Endothelial cell (in vitro differentiated cells): Measurements from ENCODE around the gene KHDC1L. TPM values are rescaled to one million over a fixed set of nuclear protein-coding genes. Genes with fewer than 3 reads are reported as not detected.
"Not testable (repeated sequence)": the region's sequence is repeated elsewhere in the genome, so short reads cannot be mapped to it uniquely, and the experiment has no call there.

Experiments used
- DNase-seq: peaks from one replicate; pipeline ENCODE4 v3.0.0; 2021; ENCODE audit warnings: low spot score
- H3K27ac Mint-ChIP-seq: one replicate; pipeline ENCODE4 v1.8.0; 2021; ENCODE audit warnings: mixed read lengths, inconsistent platforms; ENCODE audit not compliant: unreplicated experiment
- H3K27me3 Mint-ChIP-seq: one replicate; pipeline ENCODE4 v1.8.0; 2021; ENCODE audit warnings: mild to moderate bottlenecking, moderate library complexity, mixed read lengths, inconsistent platforms; ENCODE audit not compliant: unreplicated experiment
- H3K36me3 Mint-ChIP-seq: one replicate; pipeline ENCODE4 v1.8.0; 2021; ENCODE audit warnings: mild to moderate bottlenecking, low read depth, mixed read lengths, inconsistent platforms; ENCODE audit not compliant: unreplicated experiment
- H3K4me1 Mint-ChIP-seq: one replicate; pipeline ENCODE4 v1.8.0; 2021; ENCODE audit warnings: mild to moderate bottlenecking, mixed read lengths, inconsistent platforms; ENCODE audit not compliant: unreplicated experiment
- H3K4me3 Mint-ChIP-seq: one replicate; pipeline ENCODE4 v1.8.0; 2021; ENCODE audit warnings: mild to moderate bottlenecking, mixed read lengths, inconsistent platforms; ENCODE audit not compliant: unreplicated experiment
- H3K9me3 Mint-ChIP-seq: one replicate; pipeline ENCODE4 v1.8.0; 2021; ENCODE audit warnings: mixed read lengths, inconsistent platforms; ENCODE audit not compliant: unreplicated experiment
- CTCF ChIP-seq: fragments of 200-600 bp; sonication (generic); IDR thresholded peaks from one replicate; pipeline ENCODE4 v1.5.0; 2021; ENCODE audit warnings: antibody characterized with exemption; ENCODE audit not compliant: unreplicated experiment
- total RNA-seq: library from RNA; stranded (reverse); fragmentation: NEBNext Ultra II Directional; extraction: Animal tissue kit (Norgen Biotek cat#: 25700); gene quantifications from one replicate; pipeline ENCODE4 v1.2.1, GENCODE V29; 2021; ENCODE audit not compliant: unreplicated experiment

KHDC1L gene
- total RNA-seq, 1 donor from 2014 or later, result not detected

- H3K9me3 Mint-ChIP-seq, result no peaks in the 10 kb centered on the region
- no peak overlapping the region for H3K27ac Mint-ChIP-seq
- H3K36me3 Mint-ChIP-seq, result no peaks in the 10 kb centered on the region
- DNase-seq, result no peak
- no peaks in the 10 kb centered on the region for H3K27me3 Mint-ChIP-seq
- no peak overlapping the region for H3K4me3 Mint-ChIP-seq
- no peak for TF ChIP-seq CTCF
- H3K4me1 Mint-ChIP-seq, result no peaks in the 10 kb centered on the region
These were observed 16.7 kb upstream of the KHDC1L start for GRCh38 chr6:73242001-73242400.

DNA sequence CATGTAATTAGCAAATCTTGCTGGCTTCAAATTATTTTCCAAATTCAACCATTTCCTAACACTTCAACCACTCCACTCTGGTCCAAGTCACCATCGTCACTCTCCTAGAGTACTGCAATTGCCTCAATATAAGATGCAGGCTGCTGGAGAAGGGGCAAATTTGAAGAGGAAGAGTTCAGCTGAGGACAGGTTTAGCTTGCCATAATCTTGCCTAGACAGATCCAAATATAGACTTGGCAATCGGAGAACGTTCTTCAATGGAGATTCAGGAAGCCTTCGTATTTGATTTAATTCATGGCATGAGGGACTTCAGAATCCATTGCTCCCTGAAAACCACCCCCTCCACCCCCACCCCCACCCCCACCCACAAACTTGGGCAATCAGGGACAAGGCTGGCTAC, 15.4 kb upstream of the KHDC1L start:
- Mint-ChIP-seq H3K9me3 (no peaks in the 10 kb centered on the region), H3K27ac (no peak overlapping the region), H3K4me1 (no peaks in the 10 kb centered on the region), H3K4me3 (no peak overlapping the region), H3K27me3 (no peaks in the 10 kb centered on the region), H3K36me3 (no peaks in the 10 kb centered on the region)
- TF ChIP-seq CTCF, result no peak
- no peak for DNase-seq

DNA sequence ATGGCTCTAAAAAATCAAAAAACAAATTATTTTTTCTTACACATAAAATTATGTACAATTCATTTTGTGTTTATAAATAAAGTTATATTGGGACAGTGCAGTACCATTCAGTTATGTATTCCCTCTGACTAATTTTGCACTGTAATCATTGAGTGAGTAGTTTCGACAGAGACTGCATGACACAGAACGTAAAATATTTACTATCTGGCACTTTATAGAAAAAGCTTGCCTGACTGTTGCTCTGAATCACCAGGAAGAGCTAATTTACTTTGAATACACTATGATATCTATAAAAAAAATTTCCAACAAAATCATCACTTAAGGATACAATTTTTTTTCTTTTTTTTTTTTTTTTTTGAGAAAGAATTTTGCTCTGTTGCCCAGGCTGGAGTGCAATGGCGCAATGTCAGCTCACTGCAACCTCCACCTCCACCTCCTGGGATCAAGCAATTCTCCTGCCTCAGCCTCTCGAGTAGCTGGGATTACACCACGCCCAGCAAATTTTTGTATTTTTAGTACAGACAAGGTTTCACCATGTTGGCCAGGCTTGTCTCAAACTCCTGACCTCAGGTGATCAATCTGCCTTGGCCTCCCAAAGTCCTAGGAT, 11.0 kb upstream of the KHDC1L start:
- no peak for TF ChIP-seq CTCF
- no peaks in the 10 kb centered on the region for H3K9me3 Mint-ChIP-seq
- no peak for DNase-seq
- H3K27ac Mint-ChIP-seq, result no peak overlapping the region
- peaks cover 1% of the 10 kb centered on the region for H3K27me3 Mint-ChIP-seq
- H3K4me1 Mint-ChIP-seq, result no peaks in the 10 kb centered on the region
- H3K4me3 Mint-ChIP-seq, result no peak overlapping the region
- H3K36me3 Mint-ChIP-seq, result no peaks in the 10 kb centered on the region

DNA sequence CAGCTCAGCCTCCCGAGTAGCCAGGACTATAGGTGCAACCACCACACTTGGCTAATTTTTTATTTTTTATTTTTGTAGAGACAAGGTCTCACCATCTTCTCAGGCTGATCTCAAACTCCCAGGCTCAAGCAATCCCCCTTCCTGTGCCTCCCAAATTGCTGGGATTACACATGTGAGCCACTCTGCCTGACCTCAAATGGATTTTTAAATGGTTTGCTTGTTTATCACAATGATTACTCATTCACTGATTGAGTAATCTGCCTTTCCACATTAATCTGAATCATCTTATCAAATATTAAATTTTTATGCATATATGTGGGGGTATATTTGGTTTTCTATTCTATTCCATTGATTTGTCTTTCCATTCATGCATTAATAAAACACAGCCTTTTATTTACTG, 9.4 kb upstream of the KHDC1L start:
- H3K27ac Mint-ChIP-seq, result no peak overlapping the region

DNA sequence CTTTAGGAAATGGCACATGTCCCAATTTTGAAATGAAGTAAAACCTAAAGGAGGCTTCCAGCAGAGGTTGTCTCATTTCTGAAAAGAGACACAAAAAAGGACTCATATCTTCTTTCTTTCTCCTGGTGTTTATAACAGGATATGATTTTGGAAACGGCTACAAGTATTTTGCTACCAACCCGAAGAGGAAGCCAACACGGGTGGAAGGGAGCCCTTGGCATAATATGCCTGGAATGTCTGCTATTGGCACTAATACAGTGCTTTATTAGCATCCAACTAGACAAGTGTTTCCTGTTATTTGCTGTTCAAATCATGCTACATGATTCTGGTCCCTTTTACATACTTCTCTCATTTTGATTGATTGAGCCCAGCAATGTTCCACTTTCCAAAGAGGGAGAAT, 8.7 kb upstream of the KHDC1L start:
- H3K4me3 Mint-ChIP-seq, DNase-seq, H3K27me3 Mint-ChIP-seq: not testable (repeated sequence)

More for the DNA sequence above, 9.4 kb upstream of the KHDC1L start:
- H3K4me1 Mint-ChIP-seq, result no peaks in the 10 kb centered on the region
- no peaks in the 10 kb centered on the region for H3K9me3 Mint-ChIP-seq
- TF ChIP-seq CTCF, result no peak
- H3K4me3 Mint-ChIP-seq, result no peak overlapping the region
- H3K36me3 Mint-ChIP-seq, result no peaks in the 10 kb centered on the region
- H3K27me3 Mint-ChIP-seq, result peaks cover 1% of the 10 kb centered on the region
- no peak for DNase-seq

More for the DNA sequence above, 8.7 kb upstream of the KHDC1L start:
- H3K27ac Mint-ChIP-seq, H3K4me1 Mint-ChIP-seq, H3K9me3 Mint-ChIP-seq, H3K36me3 Mint-ChIP-seq: not testable (repeated sequence)
